HG03066 (cell line): ENCODE measurements around the gene HTR3C.

ENCODE experiments used
- ATAC-seq: cut with Tn5 transposase; IDR thresholded peaks from one replicate; pipeline ENCODE4 v1.9.1; 2021; ENCODE audit warnings: low read depth; ENCODE audit not compliant: unreplicated experiment

HTR3C gene

GRCh38 chr3:184082465-184082864 is 29.6 kb downstream of the HTR3C start:
- no peak for ATAC-seq

- ATAC-seq: no peak
These were observed 32.6 kb downstream of the HTR3C start for GRCh38 chr3:184085389-184085852.

- no peak for ATAC-seq
These were observed 39.4 kb downstream of the HTR3C start for GRCh38 chr3:184092199-184092598.

- ATAC-seq: no peak
These were observed 44.0 kb downstream of the HTR3C start, which contains the start of gene HTR3E for GRCh38 chr3:184096811-184097383. Gene HTR3E, plus strand, starts transcription at chr3:184097064. Its CDS starts 466 bp downstream, at chr3:184097530.

- ATAC-seq: no peak
These were observed 44.7 kb downstream of the HTR3C start for GRCh38 chr3:184097556-184097955.

GRCh38 chr3:184099806-184100686 is 47.2 kb downstream of the HTR3C start:
- no peak for ATAC-seq
